H9 (cell line): ENCODE data around the gene MED9. TPM values are rescaled to one million over a fixed set of nuclear protein-coding genes. Genes with fewer than 3 reads are reported as not detected.

Experiments used
- DNase-seq: peaks from one replicate; pipeline ENCODE4 v3.0.0-alpha.2; 2017
- H2AFZ ChIP-seq: one replicate; pipeline ENCODE4 v1.6.1; 2013; ENCODE audit warnings: mild to moderate bottlenecking, low read length, control low read depth, moderate library complexity
- H2AK5ac ChIP-seq: 2 replicates; pipeline ENCODE4 v1.6.1; 2013; ENCODE audit warnings: low read length, control low read depth, mixed read lengths; ENCODE audit not compliant: insufficient read length
- H2BK120ac ChIP-seq: one replicate; pipeline ENCODE4 v1.6.1; 2013; ENCODE audit warnings: low read depth, mild to moderate bottlenecking, low read length, control low read depth, inconsistent platforms; ENCODE audit not compliant: poor library complexity, severe bottlenecking
- H2BK12ac ChIP-seq: 2 replicates; pipeline ENCODE4 v1.6.1; 2013; ENCODE audit warnings: low read length, control low read depth, mixed read lengths, low read depth; ENCODE audit not compliant: insufficient read length
- H2BK15ac ChIP-seq: 2 replicates; pipeline ENCODE4 v1.6.1; 2013; ENCODE audit warnings: low read depth, low read length, control low read depth
- H2BK20ac ChIP-seq: one replicate; pipeline ENCODE4 v1.6.1; 2013; ENCODE audit warnings: low read depth, mild to moderate bottlenecking, low read length, control low read depth, inconsistent platforms; ENCODE audit not compliant: poor library complexity, severe bottlenecking
- H2BK5ac ChIP-seq: 2 replicates; pipeline ENCODE4 v1.6.1; 2013; ENCODE audit warnings: low read length, control low read depth, mixed read lengths; ENCODE audit not compliant: insufficient read length
- H3K14ac ChIP-seq: 2 replicates; pipeline ENCODE4 v1.6.1; 2013; ENCODE audit warnings: low read length, control low read depth; ENCODE audit not compliant: insufficient read depth
- H3K18ac ChIP-seq: 2 replicates; pipeline ENCODE4 v1.6.1; 2013; ENCODE audit warnings: low read depth, mild to moderate bottlenecking, mixed read lengths, low read length, control low read depth; ENCODE audit not compliant: insufficient read length
- H3K23ac ChIP-seq: 2 replicates; pipeline ENCODE4 v1.6.1; 2013; ENCODE audit warnings: low read length, control low read depth, mixed read lengths, low read depth; ENCODE audit not compliant: insufficient read length
- H3K23me2 ChIP-seq: 2 replicates; pipeline ENCODE4 v1.6.1; 2013; ENCODE audit warnings: low read depth, mild to moderate bottlenecking, mixed read lengths, low read length, control low read depth; ENCODE audit not compliant: insufficient read length, poor library complexity, severe bottlenecking
- H3K27ac ChIP-seq: 2 replicates; pipeline ENCODE4 v1.5.1; 2013; ENCODE audit warnings: low read length, control low read depth, mixed read lengths, low read depth; ENCODE audit not compliant: insufficient read length
- H3K27me3 ChIP-seq: 2 replicates; pipeline ENCODE4 v1.6.1; 2013; ENCODE audit warnings: low read length, control low read depth, inconsistent platforms; ENCODE audit not compliant: insufficient read depth
- H3K4ac ChIP-seq: 2 replicates; pipeline ENCODE4 v1.6.1; 2013; ENCODE audit warnings: low read depth, mild to moderate bottlenecking, control low read depth, inconsistent platforms, low read length, moderate library complexity
- H3K4me1 ChIP-seq: 2 replicates; pipeline ENCODE4 v1.6.1; 2013; ENCODE audit warnings: low read length, control low read depth, inconsistent platforms; ENCODE audit not compliant: insufficient read depth
- H3K4me2 ChIP-seq: 2 replicates; pipeline ENCODE4 v1.6.1; 2013; ENCODE audit warnings: low read length, control low read depth, mixed read lengths; ENCODE audit not compliant: insufficient read length, insufficient read depth
- H3K56ac ChIP-seq: 2 replicates; pipeline ENCODE4 v1.6.1; 2013; ENCODE audit warnings: low read depth, mild to moderate bottlenecking, mixed read lengths, low read length, control low read depth; ENCODE audit not compliant: insufficient read length
- H3K79me1 ChIP-seq: 2 replicates; pipeline ENCODE4 v1.6.1; 2013; ENCODE audit warnings: low read depth, mild to moderate bottlenecking, moderate library complexity, low read length, control low read depth, inconsistent platforms; ENCODE audit not compliant: insufficient read depth, poor library complexity, severe bottlenecking
- H3K79me2 ChIP-seq: 2 replicates; pipeline ENCODE4 v1.6.1; 2013; ENCODE audit warnings: low read length, control low read depth, inconsistent platforms; ENCODE audit not compliant: insufficient read depth
- H3K9ac ChIP-seq: 2 replicates; pipeline ENCODE4 v1.6.1; 2013; ENCODE audit warnings: low read length, control low read depth, mixed read lengths; ENCODE audit not compliant: insufficient read length; ENCODE audit errors: extremely low read depth
- H3K9me3 ChIP-seq: one replicate; pipeline ENCODE4 v1.6.1; 2013; ENCODE audit warnings: low read depth, low read length, inconsistent platforms; ENCODE audit not compliant: control insufficient read depth
- H3T11ph ChIP-seq: one replicate; pipeline ENCODE4 v1.6.1; 2013; ENCODE audit warnings: mild to moderate bottlenecking, low read length, control low read depth, inconsistent platforms
- H4K20me1 ChIP-seq: one replicate; pipeline ENCODE4 v1.6.1; 2013; ENCODE audit not compliant: control insufficient read depth, insufficient read length, insufficient read depth
- H4K5ac ChIP-seq: 2 replicates; pipeline ENCODE4 v1.6.1; 2013; ENCODE audit warnings: low read depth, mild to moderate bottlenecking, mixed read lengths, low read length, control low read depth; ENCODE audit not compliant: insufficient read length
- H4K8ac ChIP-seq: replicated peaks from 2 replicates; pipeline ENCODE4 v1.6.1; 2013; ENCODE audit warnings: low read length, control low read depth, mixed read lengths, low read depth; ENCODE audit not compliant: insufficient read length
- H4K91ac ChIP-seq: 2 replicates; pipeline ENCODE4 v1.6.1; 2013; ENCODE audit warnings: low read depth, mild to moderate bottlenecking, moderate library complexity, mixed read lengths, low read length, control low read depth; ENCODE audit not compliant: insufficient read length
- H3K27ac Mint-ChIP-seq, 3 experiments: 2 replicates in 2 of 3; 3 replicates in 1 of 3; pipeline ENCODE4 v1.8.0; 2020 to 2021; ENCODE audit warnings: mixed read lengths in 3 of 3, mild to moderate bottlenecking in 1 of 3, moderate library complexity in 1 of 3
- H3K27me3 Mint-ChIP-seq: 2 replicates; pipeline ENCODE4 v1.8.0; 2021; ENCODE audit warnings: low read depth, mild to moderate bottlenecking, moderate library complexity, mixed read lengths
- H3K36me3 Mint-ChIP-seq, 3 experiments: 2 replicates in 2 of 3; 3 replicates in 1 of 3; pipeline ENCODE4 v1.8.0; 2020 to 2021; ENCODE audit warnings: low read depth in 3 of 3, mixed read lengths in 3 of 3; ENCODE audit not compliant: insufficient read depth in 1 of 3
- H3K4me1 Mint-ChIP-seq, 2 experiments: 2 replicates each; pipeline ENCODE4 v1.8.0; 2020; ENCODE audit warnings: mixed read lengths in 2 of 2
- H3K4me3 Mint-ChIP-seq, 2 experiments: 2 replicates in 1 of 2; 3 replicates in 1 of 2; pipeline ENCODE4 v1.8.0; 2020 to 2021; ENCODE audit warnings: mild to moderate bottlenecking in 2 of 2, mixed read lengths in 2 of 2, moderate library complexity in 1 of 2
- H3K9me3 Mint-ChIP-seq, 2 experiments: 2 replicates in 1 of 2; 3 replicates in 1 of 2; pipeline ENCODE4 v1.8.0; 2020; ENCODE audit warnings: mild to moderate bottlenecking in 2 of 2, mixed read lengths in 2 of 2, moderate library complexity in 1 of 2
- WGBS: extraction: QIAGEN DNeasy Blood & Tissue Kit; methylation state at CpG from one replicate; pipeline ENCODE4 v1.1.7; 2013; ENCODE audit warnings: missing lambda C conversion rate, low lambda C conversion rate, mixed read lengths; ENCODE audit not compliant: insufficient read length; ENCODE audit errors: extremely low coverage; 5-methylcytosine and 5-hydroxymethylcytosine counted together
- total RNA-seq: library from RNA; stranded (reverse); gene quantifications from 2 replicates; pipeline ENCODE4 v1.2.1, GENCODE V29; 2021
- TF ChIP-seq, protein P1 (sequence below): fragments of 200-600 bp; sonication (generic); conservative IDR thresholded peaks from 3 replicates; pipeline ENCODE4 v1.8.0; 2021; ENCODE audit warnings: antibody characterized with exemption, mild to moderate bottlenecking

The MED9 gene
- total RNA-seq, 1 experiment from 2014 or later: 20.0 TPM

GRCh38 chr17:17479209-17479608 lies 2.4 kb downstream of the MED9 start:
- H3K18ac ChIP-seq: no peak overlapping the region
- H3T11ph ChIP-seq: no peak overlapping the region
- TF ChIP-seq, protein P1, sequence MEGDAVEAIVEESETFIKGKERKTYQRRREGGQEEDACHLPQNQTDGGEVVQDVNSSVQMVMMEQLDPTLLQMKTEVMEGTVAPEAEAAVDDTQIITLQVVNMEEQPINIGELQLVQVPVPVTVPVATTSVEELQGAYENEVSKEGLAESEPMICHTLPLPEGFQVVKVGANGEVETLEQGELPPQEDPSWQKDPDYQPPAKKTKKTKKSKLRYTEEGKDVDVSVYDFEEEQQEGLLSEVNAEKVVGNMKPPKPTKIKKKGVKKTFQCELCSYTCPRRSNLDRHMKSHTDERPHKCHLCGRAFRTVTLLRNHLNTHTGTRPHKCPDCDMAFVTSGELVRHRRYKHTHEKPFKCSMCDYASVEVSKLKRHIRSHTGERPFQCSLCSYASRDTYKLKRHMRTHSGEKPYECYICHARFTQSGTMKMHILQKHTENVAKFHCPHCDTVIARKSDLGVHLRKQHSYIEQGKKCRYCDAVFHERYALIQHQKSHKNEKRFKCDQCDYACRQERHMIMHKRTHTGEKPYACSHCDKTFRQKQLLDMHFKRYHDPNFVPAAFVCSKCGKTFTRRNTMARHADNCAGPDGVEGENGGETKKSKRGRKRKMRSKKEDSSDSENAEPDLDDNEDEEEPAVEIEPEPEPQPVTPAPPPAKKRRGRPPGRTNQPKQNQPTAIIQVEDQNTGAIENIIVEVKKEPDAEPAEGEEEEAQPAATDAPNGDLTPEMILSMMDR: no peak
- peaks cover 4% of the 10 kb centered on the region for H3K23me2 ChIP-seq
- H3K27me3 Mint-ChIP-seq: peaks cover 6% of the 10 kb centered on the region
- H3K79me2 ChIP-seq: peaks cover 7% of the 10 kb centered on the region
- H3K4me1 ChIP-seq: no peaks in the 10 kb centered on the region
- no peaks in the 10 kb centered on the region for H3K9me3 ChIP-seq
- H3K9ac ChIP-seq: no peak overlapping the region
- no peak overlapping the region for H2AK5ac ChIP-seq
- no peak overlapping the region for H4K91ac ChIP-seq
- H4K8ac ChIP-seq: no peak overlapping the region
- H3K79me1 ChIP-seq: peaks cover 5% of the 10 kb centered on the region
- no CpG with 5 or more reads among the region's 3 CpGs for WGBS
- H4K5ac ChIP-seq: no peak overlapping the region
- no peak overlapping the region for H3K23ac ChIP-seq
- H3K4me3 Mint-ChIP-seq: no peak overlapping the region; a peak in 1 of 5 replicates
- H2AFZ ChIP-seq: no peak overlapping the region
- H3K27ac ChIP-seq: no peak overlapping the region
- no peak for DNase-seq
- no peaks in the 10 kb centered on the region for H4K20me1 ChIP-seq
- H3K27me3 ChIP-seq: no peaks in the 10 kb centered on the region
- H3K9me3 Mint-ChIP-seq: no peaks in the 10 kb centered on the region; a peak in 1 of 5 replicates
- no peak overlapping the region for H3K4me2 ChIP-seq
- no peak overlapping the region for H3K56ac ChIP-seq
- peaks cover 0 to 13% (median 5%) of the 10 kb centered on the region in 3 experiments; a peak in 4 of 7 replicates for H3K36me3 Mint-ChIP-seq
- H3K4ac ChIP-seq: no peak overlapping the region
- H2BK5ac ChIP-seq: no peak overlapping the region
- H2BK120ac ChIP-seq: no peak overlapping the region
- H2BK20ac ChIP-seq: no peak overlapping the region
- no peak overlapping the region for H2BK15ac ChIP-seq
- peaks cover 12 to 13% of the 10 kb centered on the region in 2 experiments for H3K4me1 Mint-ChIP-seq
- no peak overlapping the region for H2BK12ac ChIP-seq
- no peak overlapping the region for H3K27ac Mint-ChIP-seq
- no peak overlapping the region for H3K14ac ChIP-seq
